GM23338 (cell line): ENCODE measurements around the gene PFKFB1. TPM values are rescaled to one million over a fixed set of nuclear protein-coding genes. Genes with fewer than 3 reads are reported as not detected.

ENCODE experiments used
- ATAC-seq: fragments of 200-7000 bp; cut with Tn5 transposase; 3 replicates; pipeline ENCODE4 v1.9.1; 2020
- DNase-seq: peaks from one replicate; pipeline ENCODE4 v3.0.0-alpha.2; 2015; ENCODE audit warnings: low spot score
- H2AFZ ChIP-seq: fragments of 200-600 bp; sonication (generic); 2 replicates; pipeline ENCODE4 v1.8.0; 2016; ENCODE audit warnings: antibody characterized with exemption, mild to moderate bottlenecking, moderate library complexity
- H3F3A ChIP-seq: fragments of 200-600 bp; sonication (generic); replicated peaks from 2 replicates; pipeline ENCODE4 v1.8.0; 2017; ENCODE audit warnings: antibody characterized with exemption, mixed run types, low read depth
- H3K27ac ChIP-seq: fragments of 200-600 bp; sonication (generic); 2 replicates; pipeline ENCODE4 v1.6.1; 2016; ENCODE audit warnings: low read depth
- H3K27me3 ChIP-seq: fragments of 200-600 bp; sonication (generic); 2 replicates; pipeline ENCODE4 v1.8.0; 2016; ENCODE audit warnings: mild to moderate bottlenecking, mixed run types, moderate library complexity; ENCODE audit not compliant: insufficient read depth
- H3K36me3 ChIP-seq: fragments of 200-600 bp; sonication (generic); 2 replicates; pipeline ENCODE4 v1.8.0; 2016; ENCODE audit warnings: mild to moderate bottlenecking; ENCODE audit not compliant: insufficient read depth
- H3K4me1 ChIP-seq: fragments of 200-600 bp; sonication (generic); 2 replicates; pipeline ENCODE4 v1.8.0; 2016; ENCODE audit warnings: mild to moderate bottlenecking, moderate library complexity; ENCODE audit not compliant: insufficient read depth
- H3K4me2 ChIP-seq: fragments of 200-600 bp; sonication (generic); 2 replicates; pipeline ENCODE4 v1.7.1; 2017; ENCODE audit warnings: mixed run types
- H3K4me3 ChIP-seq: fragments of 200-600 bp; sonication (generic); 2 replicates; pipeline ENCODE4 v1.6.1; 2016; ENCODE audit warnings: mixed run types
- H3K79me2 ChIP-seq: fragments of 200-600 bp; sonication (generic); replicated peaks from 2 replicates; pipeline ENCODE4 v1.8.0; 2017; ENCODE audit warnings: mild to moderate bottlenecking; ENCODE audit not compliant: insufficient read depth
- H3K9me2 ChIP-seq: fragments of 200-600 bp; sonication (generic); 2 replicates; pipeline ENCODE4 v1.8.0; 2017; ENCODE audit not compliant: insufficient read depth
- H4K20me1 ChIP-seq: fragments of 200-600 bp; sonication (generic); replicated peaks from 2 replicates; pipeline ENCODE4 v1.8.0; 2017; ENCODE audit warnings: mild to moderate bottlenecking; ENCODE audit not compliant: insufficient read depth
- H3K27ac Mint-ChIP-seq: 2 replicates; pipeline ENCODE4 v1.8.0; 2020; ENCODE audit warnings: inconsistent platforms, mild to moderate bottlenecking, moderate library complexity, mixed read lengths
- H3K27me3 Mint-ChIP-seq: 3 replicates; pipeline ENCODE4 v1.8.0; 2022; ENCODE audit warnings: low read depth, mild to moderate bottlenecking, moderate library complexity, mixed read lengths, inconsistent platforms; ENCODE audit not compliant: insufficient read depth, poor library complexity
- H3K36me3 Mint-ChIP-seq: 3 replicates; pipeline ENCODE4 v1.8.0; 2021; ENCODE audit warnings: low read depth, mild to moderate bottlenecking, inconsistent platforms, moderate library complexity, mixed read lengths
- H3K4me1 Mint-ChIP-seq: 3 replicates; pipeline ENCODE4 v1.8.0; 2020; ENCODE audit warnings: mild to moderate bottlenecking, inconsistent platforms, mixed read lengths
- H3K4me3 Mint-ChIP-seq: 3 replicates; pipeline ENCODE4 v1.8.0; 2021; ENCODE audit warnings: moderate library complexity, mild to moderate bottlenecking, inconsistent platforms, mixed read lengths
- H3K9me3 Mint-ChIP-seq: 3 replicates; pipeline ENCODE4 v1.8.0; 2020; ENCODE audit warnings: moderate library complexity, mild to moderate bottlenecking, inconsistent platforms, mixed read lengths
- CREB1 ChIP-seq: fragments of 250-450 bp; sonication (Bioruptor Pico); IDR thresholded peaks from 2 replicates; pipeline ENCODE4 v1.5.0; 2020; ENCODE audit warnings: low read depth, mild to moderate bottlenecking, moderate library complexity
- POLR2AphosphoS5 ChIP-seq: IDR thresholded peaks from 2 replicates; pipeline ENCODE4 v1.6.1; 2016; ENCODE audit warnings: antibody characterized with exemption, low read depth
- STAT1 ChIP-seq: IDR thresholded peaks from one replicate; pipeline ENCODE4 v1.6.1; 2016; ENCODE audit warnings: antibody characterized with exemption; ENCODE audit not compliant: unreplicated experiment
- ZNF331 ChIP-seq: fragments of 250-450 bp; sonication (Bioruptor Pico); IDR thresholded peaks from 2 replicates; pipeline ENCODE4 v1.5.0; 2020; ENCODE audit warnings: low read depth, mild to moderate bottlenecking, moderate library complexity
- polyA plus RNA-seq: library from polyadenylated mRNA; unstranded; fragments of >200 nt; fragmentation: Nextera tagmentation; extraction: Ambion mirVana; gene quantifications from 2 replicates; pipeline ENCODE4 v1.2.1, GENCODE V29; 2016
- total RNA-seq: library from RNA; depleted of rRNA; stranded (reverse); fragments of >200 nt; shearing (Covaris generic); gene quantifications from 2 replicates; pipeline ENCODE4 v1.2.3, GENCODE V29; 2014
- TF ChIP-seq, protein P1 (sequence below): fragments of 250-450 bp; sonication (Bioruptor Pico); IDR thresholded peaks from 2 replicates; pipeline ENCODE4 v1.5.0; 2020; ENCODE audit warnings: mild to moderate bottlenecking, moderate library complexity
- TF ChIP-seq, protein P2 (sequence below): IDR thresholded peaks from one replicate; pipeline ENCODE4 v1.6.1; 2018; ENCODE audit warnings: antibody characterized with exemption; ENCODE audit not compliant: unreplicated experiment

Gene PFKFB1
- total and polyA plus RNA-seq, 2 experiments from 2014 or later: not detected

DNA sequence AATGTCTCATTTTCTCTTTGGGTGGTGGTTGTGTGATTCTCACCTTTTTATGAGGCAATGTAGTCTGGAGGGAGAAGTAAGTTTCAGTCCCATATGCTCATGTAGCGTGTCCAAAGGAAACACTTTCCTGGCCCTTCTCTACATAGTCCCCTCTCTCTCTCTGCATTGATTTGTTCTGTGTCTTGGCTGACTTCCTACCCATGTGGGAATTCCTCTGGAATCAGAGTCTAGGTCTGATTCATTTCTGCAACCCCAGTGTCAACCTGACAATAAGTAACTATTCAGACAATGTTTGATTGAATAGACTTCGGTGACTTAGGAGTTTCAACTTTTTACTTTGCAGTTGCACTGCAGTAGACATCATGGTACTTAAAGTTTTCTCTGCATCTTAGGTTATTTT, 39.4 kb upstream of the PFKFB1 start:
- Histone ChIP-seq H3K36me3 (no peaks in the 10 kb centered on the region), H3K79me2 (no peaks in the 10 kb centered on the region), H3K4me3 (no peak overlapping the region), H3K4me2 (no peak overlapping the region), H3K4me1 (peaks cover 9% of the 10 kb centered on the region; the same call in 1 of the 2 replicates), H4K20me1 (no peaks in the 10 kb centered on the region), H3F3A (no peaks in the 10 kb centered on the region), H3K27ac (no peak overlapping the region), H3K9me2 (no peaks in the 10 kb centered on the region), H2AFZ (no peak overlapping the region), H3K27me3 (no peaks in the 10 kb centered on the region)
- H3K9me3 Mint-ChIP-seq: no peaks in the 10 kb centered on the region
- ATAC-seq: no peak
- TF ChIP-seq POLR2AphosphoS5 (no peak), STAT1 (no peak), CREB1 (no peak), ZNF331 (no peak)
- TF ChIP-seq, protein P1, sequence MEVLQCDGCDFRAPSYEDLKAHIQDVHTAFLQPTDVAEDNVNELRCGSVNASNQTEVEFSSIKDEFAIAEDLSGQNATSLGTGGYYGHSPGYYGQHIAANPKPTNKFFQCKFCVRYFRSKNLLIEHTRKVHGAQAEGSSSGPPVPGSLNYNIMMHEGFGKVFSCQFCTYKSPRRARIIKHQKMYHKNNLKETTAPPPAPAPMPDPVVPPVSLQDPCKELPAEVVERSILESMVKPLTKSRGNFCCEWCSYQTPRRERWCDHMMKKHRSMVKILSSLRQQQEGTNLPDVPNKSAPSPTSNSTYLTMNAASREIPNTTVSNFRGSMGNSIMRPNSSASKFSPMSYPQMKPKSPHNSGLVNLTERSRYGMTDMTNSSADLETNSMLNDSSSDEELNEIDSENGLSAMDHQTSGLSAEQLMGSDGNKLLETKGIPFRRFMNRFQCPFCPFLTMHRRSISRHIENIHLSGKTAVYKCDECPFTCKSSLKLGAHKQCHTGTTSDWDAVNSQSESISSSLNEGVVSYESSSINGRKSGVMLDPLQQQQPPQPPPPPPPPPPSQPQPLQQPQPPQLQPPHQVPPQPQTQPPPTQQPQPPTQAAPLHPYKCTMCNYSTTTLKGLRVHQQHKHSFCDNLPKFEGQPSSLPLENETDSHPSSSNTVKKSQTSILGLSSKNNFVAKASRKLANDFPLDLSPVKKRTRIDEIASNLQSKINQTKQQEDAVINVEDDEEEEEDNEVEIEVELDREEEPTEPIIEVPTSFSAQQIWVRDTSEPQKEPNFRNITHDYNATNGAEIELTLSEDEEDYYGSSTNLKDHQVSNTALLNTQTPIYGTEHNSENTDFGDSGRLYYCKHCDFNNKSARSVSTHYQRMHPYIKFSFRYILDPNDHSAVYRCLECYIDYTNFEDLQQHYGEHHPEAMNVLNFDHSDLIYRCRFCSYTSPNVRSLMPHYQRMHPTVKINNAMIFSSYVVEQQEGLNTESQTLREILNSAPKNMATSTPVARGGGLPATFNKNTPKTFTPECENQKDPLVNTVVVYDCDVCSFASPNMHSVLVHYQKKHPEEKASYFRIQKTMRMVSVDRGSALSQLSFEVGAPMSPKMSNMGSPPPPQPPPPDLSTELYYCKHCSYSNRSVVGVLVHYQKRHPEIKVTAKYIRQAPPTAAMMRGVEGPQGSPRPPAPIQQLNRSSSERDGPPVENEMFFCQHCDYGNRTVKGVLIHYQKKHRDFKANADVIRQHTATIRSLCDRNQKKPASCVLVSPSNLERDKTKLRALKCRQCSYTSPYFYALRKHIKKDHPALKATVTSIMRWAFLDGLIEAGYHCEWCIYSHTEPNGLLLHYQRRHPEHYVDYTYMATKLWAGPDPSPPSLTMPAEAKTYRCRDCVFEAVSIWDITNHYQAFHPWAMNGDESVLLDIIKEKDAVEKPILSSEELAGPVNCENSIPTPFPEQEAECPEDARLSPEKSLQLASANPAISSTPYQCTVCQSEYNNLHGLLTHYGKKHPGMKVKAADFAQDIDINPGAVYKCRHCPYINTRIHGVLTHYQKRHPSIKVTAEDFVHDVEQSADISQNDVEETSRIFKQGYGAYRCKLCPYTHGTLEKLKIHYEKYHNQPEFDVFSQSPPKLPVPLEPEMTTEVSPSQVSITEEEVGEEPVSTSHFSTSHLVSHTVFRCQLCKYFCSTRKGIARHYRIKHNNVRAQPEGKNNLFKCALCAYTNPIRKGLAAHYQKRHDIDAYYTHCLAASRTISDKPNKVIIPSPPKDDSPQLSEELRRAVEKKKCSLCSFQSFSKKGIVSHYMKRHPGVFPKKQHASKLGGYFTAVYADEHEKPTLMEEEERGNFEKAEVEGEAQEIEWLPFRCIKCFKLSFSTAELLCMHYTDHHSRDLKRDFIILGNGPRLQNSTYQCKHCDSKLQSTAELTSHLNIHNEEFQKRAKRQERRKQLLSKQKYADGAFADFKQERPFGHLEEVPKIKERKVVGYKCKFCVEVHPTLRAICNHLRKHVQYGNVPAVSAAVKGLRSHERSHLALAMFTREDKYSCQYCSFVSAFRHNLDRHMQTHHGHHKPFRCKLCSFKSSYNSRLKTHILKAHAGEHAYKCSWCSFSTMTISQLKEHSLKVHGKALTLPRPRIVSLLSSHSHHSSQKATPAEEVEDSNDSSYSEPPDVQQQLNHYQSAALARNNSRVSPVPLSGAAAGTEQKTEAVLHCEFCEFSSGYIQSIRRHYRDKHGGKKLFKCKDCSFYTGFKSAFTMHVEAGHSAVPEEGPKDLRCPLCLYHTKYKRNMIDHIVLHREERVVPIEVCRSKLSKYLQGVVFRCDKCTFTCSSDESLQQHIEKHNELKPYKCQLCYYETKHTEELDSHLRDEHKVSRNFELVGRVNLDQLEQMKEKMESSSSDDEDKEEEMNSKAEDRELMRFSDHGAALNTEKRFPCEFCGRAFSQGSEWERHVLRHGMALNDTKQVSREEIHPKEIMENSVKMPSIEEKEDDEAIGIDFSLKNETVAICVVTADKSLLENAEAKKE (CRISPR knock-in tag): no peak
- TF ChIP-seq, protein P2, sequence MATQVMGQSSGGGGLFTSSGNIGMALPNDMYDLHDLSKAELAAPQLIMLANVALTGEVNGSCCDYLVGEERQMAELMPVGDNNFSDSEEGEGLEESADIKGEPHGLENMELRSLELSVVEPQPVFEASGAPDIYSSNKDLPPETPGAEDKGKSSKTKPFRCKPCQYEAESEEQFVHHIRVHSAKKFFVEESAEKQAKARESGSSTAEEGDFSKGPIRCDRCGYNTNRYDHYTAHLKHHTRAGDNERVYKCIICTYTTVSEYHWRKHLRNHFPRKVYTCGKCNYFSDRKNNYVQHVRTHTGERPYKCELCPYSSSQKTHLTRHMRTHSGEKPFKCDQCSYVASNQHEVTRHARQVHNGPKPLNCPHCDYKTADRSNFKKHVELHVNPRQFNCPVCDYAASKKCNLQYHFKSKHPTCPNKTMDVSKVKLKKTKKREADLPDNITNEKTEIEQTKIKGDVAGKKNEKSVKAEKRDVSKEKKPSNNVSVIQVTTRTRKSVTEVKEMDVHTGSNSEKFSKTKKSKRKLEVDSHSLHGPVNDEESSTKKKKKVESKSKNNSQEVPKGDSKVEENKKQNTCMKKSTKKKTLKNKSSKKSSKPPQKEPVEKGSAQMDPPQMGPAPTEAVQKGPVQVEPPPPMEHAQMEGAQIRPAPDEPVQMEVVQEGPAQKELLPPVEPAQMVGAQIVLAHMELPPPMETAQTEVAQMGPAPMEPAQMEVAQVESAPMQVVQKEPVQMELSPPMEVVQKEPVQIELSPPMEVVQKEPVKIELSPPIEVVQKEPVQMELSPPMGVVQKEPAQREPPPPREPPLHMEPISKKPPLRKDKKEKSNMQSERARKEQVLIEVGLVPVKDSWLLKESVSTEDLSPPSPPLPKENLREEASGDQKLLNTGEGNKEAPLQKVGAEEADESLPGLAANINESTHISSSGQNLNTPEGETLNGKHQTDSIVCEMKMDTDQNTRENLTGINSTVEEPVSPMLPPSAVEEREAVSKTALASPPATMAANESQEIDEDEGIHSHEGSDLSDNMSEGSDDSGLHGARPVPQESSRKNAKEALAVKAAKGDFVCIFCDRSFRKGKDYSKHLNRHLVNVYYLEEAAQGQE: no peak
- no peaks in the 10 kb centered on the region; the same call in 2 of the 3 replicates for H3K36me3 Mint-ChIP-seq
- H3K27ac Mint-ChIP-seq: no peak overlapping the region
- no peak overlapping the region for H3K4me3 Mint-ChIP-seq
- H3K27me3 Mint-ChIP-seq: no peaks in the 10 kb centered on the region
- DNase-seq: no peak
- H3K4me1 Mint-ChIP-seq: peaks cover 17% of the 10 kb centered on the region
